B cell (primary cell): ENCODE measurements around the gene AMZ1. TPM values are rescaled to one million over a fixed set of nuclear protein-coding genes. Genes with fewer than 3 reads are reported as not detected.

ENCODE experiments used
- ATAC-seq: fragments of 200-7000 bp; cut with Tn5 transposase; one replicate; pipeline ENCODE4 v1.10.0; 2021; ENCODE audit warnings: low read depth, mild to moderate bottlenecking, moderate number of reproducible peaks, moderate library complexity
- CTCF ChIA-PET: fragments of 350-600 bp; sonication (Branson Sonifier 250); formaldehyde crosslinking; loops from one replicate; lab custom pipeline; 2021; ENCODE audit warnings: antibody characterized with exemption, inconsistent platforms; lab: Charles Lee
- POLR2A ChIA-PET: fragments of 350-600 bp; sonication (Branson Sonifier 250); formaldehyde crosslinking; loops from one replicate; lab custom pipeline; 2021; ENCODE audit warnings: antibody characterized with exemption; lab: Charles Lee
- DNase-seq: peaks from one replicate; pipeline ENCODE4 v3.0.0; 2013
- H2AFZ ChIP-seq: 2 replicates; pipeline ENCODE4 v1.6.1; 2012; ENCODE audit warnings: mild to moderate bottlenecking, low read depth, low read length; ENCODE audit not compliant: insufficient read depth, poor library complexity, severe bottlenecking
- H3K27ac ChIP-seq, 2 donors: 1 replicate in 1 of 2; 2 replicates in 1 of 2; pipeline ENCODE4 v1.5.1; 2012 to 2013; ENCODE audit warnings: low read length in 2 of 2, mild to moderate bottlenecking in 2 of 2, moderate library complexity in 1 of 2
- H3K27me3 ChIP-seq, 4 experiments: fragments of 200-600 bp in 1 of 4; sonication (generic) in 1 of 4; replicated peaks in 1 of 4; 1 replicate in 2 of 4; 2 replicates in 2 of 4; pipeline versions ENCODE4 v1.6.1 to v1.7.0; 2013 to 2016; ENCODE audit warnings: low read length in 3 of 4, mild to moderate bottlenecking in 2 of 4, mixed read lengths in 1 of 4, moderate library complexity in 1 of 4; ENCODE audit not compliant: insufficient read depth in 4 of 4, control insufficient read depth in 3 of 4; ENCODE audit errors: control extremely low read depth in 1 of 4
- H3K36me3 ChIP-seq, 2 experiments: replicated peaks in 1 of 2; 1 replicate in 1 of 2; 2 replicates in 1 of 2; pipeline versions ENCODE4 v1.6.1 to v1.7.1; 2013; ENCODE audit warnings: low read length in 1 of 2; ENCODE audit not compliant: insufficient read depth in 2 of 2, control insufficient read depth in 1 of 2; ENCODE audit errors: control extremely low read depth in 1 of 2, extremely low read depth in 1 of 2
- H3K4me1 ChIP-seq, 2 donors: fragments of 200-600 bp in 1 of 2; sonication (generic) in 1 of 2; 1 replicate in 1 of 2; 2 replicates in 1 of 2; pipeline versions ENCODE4 v1.5.1 to v1.6.1; 2013 to 2017; ENCODE audit warnings: low read length in 2 of 2; ENCODE audit not compliant: control insufficient read depth in 2 of 2, insufficient read depth in 2 of 2
- H3K4me2 ChIP-seq: replicated peaks from 2 replicates; pipeline ENCODE3; 2012; ENCODE audit warnings: mild to moderate bottlenecking, low read depth, low read length; ENCODE audit not compliant: poor library complexity, severe bottlenecking
- H3K4me3 ChIP-seq, 5 experiments: fragments of 200-600 bp in 1 of 5; sonication (generic) in 1 of 5; 1 replicate in 3 of 5; 2 replicates in 2 of 5; pipeline versions ENCODE4 v1.5.1 to v1.7.0; 2011 to 2016; ENCODE audit warnings: low read length in 4 of 5, mild to moderate bottlenecking in 4 of 5, low read depth in 2 of 5, control low read depth in 1 of 5, moderate library complexity in 1 of 5; ENCODE audit not compliant: insufficient read depth in 1 of 5; ENCODE audit errors: control extremely low read depth in 1 of 5, extremely low read depth in 1 of 5
- H3K79me2 ChIP-seq: fragments of 200-600 bp; sonication (generic); one replicate; pipeline ENCODE4 v1.6.0; 2016; ENCODE audit warnings: low read length; ENCODE audit not compliant: control insufficient read depth, insufficient read depth
- H3K9ac ChIP-seq: fragments of 200-600 bp; sonication (generic); 2 replicates; pipeline ENCODE4 v1.6.1; 2017; ENCODE audit warnings: mild to moderate bottlenecking, low read length, moderate library complexity
- H3K9me3 ChIP-seq, 3 donors: one replicate each; pipeline versions ENCODE4 v1.6.1 to v1.7.1; 2013; ENCODE audit warnings: low read length in 2 of 3; ENCODE audit not compliant: control insufficient read depth in 2 of 3, insufficient read depth in 1 of 3; ENCODE audit errors: control extremely low read depth in 1 of 3
- H4K20me1 ChIP-seq: 2 replicates; pipeline ENCODE4 v1.6.0; 2012; ENCODE audit warnings: mild to moderate bottlenecking, low read length; ENCODE audit not compliant: insufficient read depth, control insufficient read depth, poor library complexity, severe bottlenecking
- H3K27ac Mint-ChIP-seq: one replicate; pipeline ENCODE4 v1.8.0; 2021; ENCODE audit warnings: mixed read lengths
- H3K27me3 Mint-ChIP-seq: one replicate; pipeline ENCODE4 v1.8.0; 2021; ENCODE audit warnings: mixed read lengths
- H3K4me1 Mint-ChIP-seq: one replicate; pipeline ENCODE4 v1.8.0; 2021; ENCODE audit warnings: mixed read lengths
- H3K4me3 Mint-ChIP-seq: one replicate; pipeline ENCODE4 v1.8.0; 2021; ENCODE audit warnings: mixed read lengths
- H3K9me3 Mint-ChIP-seq: one replicate; pipeline ENCODE4 v1.8.0; 2022; ENCODE audit warnings: mixed read lengths; ENCODE audit not compliant: insufficient read depth
- EZH2 ChIP-seq: IDR thresholded peaks from 2 replicates; pipeline ENCODE4 v1.6.1; 2012; ENCODE audit warnings: borderline replicate concordance, low read depth, mild to moderate bottlenecking, moderate library complexity, low read length; ENCODE audit not compliant: insufficient read depth, poor library complexity, severe bottlenecking
- WGBS: methylation state at CpG from one replicate; pipeline ENCODE4 v1.1.5; 2013; ENCODE audit warnings: missing lambda C conversion rate; ENCODE audit not compliant: insufficient coverage; 5-methylcytosine and 5-hydroxymethylcytosine counted together
- intact Hi-C: fragments of 100-400 bp; cut with micrococcal nuclease; formaldehyde crosslinking; loops from one replicate; pipeline ENCODE4 v1.10.0; 2022
- polyA plus RNA-seq: library from polyadenylated mRNA; depleted of rRNA; stranded (reverse); fragments of >200 nt; gene quantifications from 2 replicates; pipeline ENCODE4 v1.2.3, GENCODE V29; 2012
- total RNA-seq, 2 donors: library from RNA; stranded (reverse); fragments of 120-200 nt in 1 of 2; gene quantifications; 1 replicate in 1 of 2; 2 replicates in 1 of 2; pipeline versions ENCODE4 v1.2.3 to v1.2.4, GENCODE V29; 2013 to 2022
- TF ChIP-seq, protein P1 (sequence below): fragments of 200-600 bp; IDR thresholded peaks from one replicate; pipeline ENCODE4 v1.8.0; 2022; ENCODE audit warnings: antibody characterized with exemption, mild to moderate bottlenecking

AMZ1 gene
- total and polyA plus RNA-seq, 2 donors (not counting 1 experiment from before 2014, with no cell fraction given), result 0.73 to 13.2 TPM

DNA sequence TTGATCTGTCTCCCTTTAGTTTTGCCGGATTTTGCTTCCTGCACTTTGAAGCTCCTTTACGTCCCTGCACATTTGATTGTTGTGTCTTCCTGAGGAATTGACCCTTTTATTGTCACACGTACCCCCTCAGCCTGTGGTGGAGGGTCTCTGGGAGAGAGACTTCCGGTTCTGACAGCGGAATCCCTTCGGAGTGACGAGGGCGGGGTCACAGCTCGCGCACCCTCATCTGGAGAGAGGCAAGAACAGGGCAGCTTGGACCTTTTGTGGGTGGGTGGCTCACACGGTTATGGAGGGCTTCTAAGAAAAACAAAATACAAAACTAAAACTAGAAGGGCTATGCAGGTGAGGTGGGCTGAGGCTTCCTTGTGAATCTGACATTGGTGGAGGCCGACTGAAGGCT lies 26.0 kb downstream of the AMZ1 start:
- Histone ChIP-seq H3K9me3 (peaks cover 0 to 9% (median 0%) of the 10 kb centered on the region in 3 donors), H3K4me2 (no peak overlapping the region), H3K79me2 (peaks cover 3% of the 10 kb centered on the region), H4K20me1 (no peaks in the 10 kb centered on the region), H3K27me3 (no peaks in the 10 kb centered on the region), H3K27ac (no peak overlapping the region), H3K36me3 (peaks cover 0 to 21% of the 10 kb centered on the region in 2 experiments), H3K9ac (no peak overlapping the region), H3K4me1 (peaks cover 68 to 82% of the 10 kb centered on the region in 2 donors), H2AFZ (no peak overlapping the region), H3K4me3 (no peak overlapping the region)
- ATAC-seq (no peak), DNase-seq (no peak)
- H3K27ac Mint-ChIP-seq, result peak overlapping the region; percentile 77
- no peaks in the 10 kb centered on the region for H3K9me3 Mint-ChIP-seq
- no peaks in the 10 kb centered on the region for H3K27me3 Mint-ChIP-seq
- WGBS, result 96% methylated on average over 4 of the region's 12 CpGs
- peaks cover 88% of the 10 kb centered on the region for H3K4me1 Mint-ChIP-seq
- H3K4me3 Mint-ChIP-seq, result no peak overlapping the region
- intact Hi-C loops, result loop anchor here (5.0 kb wide), 2 partner anchors 108 to 187 kb away; no protein-coding TSS in a partner anchor
- POLR2A ChIA-PET, result interaction anchor here (0.5 to 1.0 kb wide), 3 partner anchors 15 to 214 kb away, joined by 3 to 6 read pairs (median 3); no protein-coding TSS in a partner anchor
- TF ChIP-seq, protein P1, sequence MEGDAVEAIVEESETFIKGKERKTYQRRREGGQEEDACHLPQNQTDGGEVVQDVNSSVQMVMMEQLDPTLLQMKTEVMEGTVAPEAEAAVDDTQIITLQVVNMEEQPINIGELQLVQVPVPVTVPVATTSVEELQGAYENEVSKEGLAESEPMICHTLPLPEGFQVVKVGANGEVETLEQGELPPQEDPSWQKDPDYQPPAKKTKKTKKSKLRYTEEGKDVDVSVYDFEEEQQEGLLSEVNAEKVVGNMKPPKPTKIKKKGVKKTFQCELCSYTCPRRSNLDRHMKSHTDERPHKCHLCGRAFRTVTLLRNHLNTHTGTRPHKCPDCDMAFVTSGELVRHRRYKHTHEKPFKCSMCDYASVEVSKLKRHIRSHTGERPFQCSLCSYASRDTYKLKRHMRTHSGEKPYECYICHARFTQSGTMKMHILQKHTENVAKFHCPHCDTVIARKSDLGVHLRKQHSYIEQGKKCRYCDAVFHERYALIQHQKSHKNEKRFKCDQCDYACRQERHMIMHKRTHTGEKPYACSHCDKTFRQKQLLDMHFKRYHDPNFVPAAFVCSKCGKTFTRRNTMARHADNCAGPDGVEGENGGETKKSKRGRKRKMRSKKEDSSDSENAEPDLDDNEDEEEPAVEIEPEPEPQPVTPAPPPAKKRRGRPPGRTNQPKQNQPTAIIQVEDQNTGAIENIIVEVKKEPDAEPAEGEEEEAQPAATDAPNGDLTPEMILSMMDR, result no peak
- TF ChIP-seq EZH2, result no peak
- CTCF ChIA-PET, result interaction anchor here (0.9 to 3.5 kb wide), 6 partner anchors 9 to 126 kb away, joined by 3 to 12 read pairs (median 4); no protein-coding TSS in a partner anchor

GRCh38 chr7:2714636-2715035 lies 26.6 kb downstream of the AMZ1 start:
- no peak overlapping the region for H3K4me3 ChIP-seq
- no peaks in the 10 kb centered on the region for H4K20me1 ChIP-seq
- H3K9me3 Mint-ChIP-seq, result no peaks in the 10 kb centered on the region
- H3K4me3 Mint-ChIP-seq, result peak overlapping the region; percentile 74
- ChIA-PET POLR2A (interaction anchor here (0.5 to 0.8 kb wide), 2 partner anchors 16 to 215 kb away, joined by 3 to 6 read pairs; no protein-coding TSS in a partner anchor), CTCF (interaction anchor here (0.6 to 3.5 kb wide), 7 partner anchors 9 to 126 kb away, joined by 3 to 12 read pairs (median 3); no protein-coding TSS in a partner anchor)
- TF ChIP-seq, protein P1, result no peak
- TF ChIP-seq EZH2, result no peak
- H3K4me1 ChIP-seq, result peaks cover 63 to 79% of the 10 kb centered on the region in 2 donors
- H3K27ac Mint-ChIP-seq, result peak overlapping the region; percentile 94
- no peaks in the 10 kb centered on the region for H3K27me3 ChIP-seq
- ATAC-seq (no peak), DNase-seq (no peak)
- intact Hi-C loops, result loop anchor here (5.0 kb wide), 3 partner anchors 108 to 187 kb away; partner anchors contain the start of gene GNA12
- peaks cover 0 to 9% (median 0%) of the 10 kb centered on the region in 3 donors for H3K9me3 ChIP-seq
- H3K9ac ChIP-seq, result no peak overlapping the region
- peak overlapping the region; percentile 39 for H3K4me2 ChIP-seq
- no peaks in the 10 kb centered on the region for H3K27me3 Mint-ChIP-seq
- H3K79me2 ChIP-seq, result no peaks in the 10 kb centered on the region
- peaks cover 86% of the 10 kb centered on the region for H3K4me1 Mint-ChIP-seq
- H3K36me3 ChIP-seq, result peaks cover 0 to 21% of the 10 kb centered on the region in 2 experiments
- H3K27ac ChIP-seq, result no peak overlapping the region
- H2AFZ ChIP-seq, result no peak overlapping the region
- WGBS, result 94% methylated on average over 7 of the region's 9 CpGs
